GM18867 (cell line): ENCODE results near the gene NRG3.

Experiments used
- ATAC-seq: cut with Tn5 transposase; IDR thresholded peaks from one replicate; pipeline ENCODE4 v1.9.1; 2021; ENCODE audit warnings: mild to moderate bottlenecking, moderate library complexity; ENCODE audit not compliant: unreplicated experiment

NRG3 gene

GRCh38 chr10:81882011-81882410 is 7.0 kb downstream of the NRG3 start:
- no peak for ATAC-seq

GRCh38 chr10:81884856-81885255 is 9.9 kb downstream of the NRG3 start:
- no peak for ATAC-seq

GRCh38 chr10:81885491-81885890 is 10.5 kb downstream of the NRG3 start:
- ATAC-seq, result no peak

- no peak for ATAC-seq
Observed at GRCh38 chr10:81886939-81887338, 11.9 kb downstream of the NRG3 start.

GRCh38 chr10:81889181-81889769 is 14.3 kb downstream of the NRG3 start:
- ATAC-seq, result no peak

GRCh38 chr10:81894616-81895015 is 19.6 kb downstream of the NRG3 start:
- no peak for ATAC-seq

GRCh38 chr10:81898518-81898917 is 23.5 kb downstream of the NRG3 start:
- ATAC-seq, result no peak

GRCh38 chr10:81900989-81901388 is 26.0 kb downstream of the NRG3 start:
- no peak for ATAC-seq

GRCh38 chr10:81903472-81903871 is 28.5 kb downstream of the NRG3 start:
- ATAC-seq, result no peak

GRCh38 chr10:81905161-81905560 is 30.2 kb downstream of the NRG3 start:
- ATAC-seq, result no peak

GRCh38 chr10:81909453-81909852 is 34.5 kb downstream of the NRG3 start:
- ATAC-seq, result no peak

GRCh38 chr10:81911328-81911727 is 36.3 kb downstream of the NRG3 start:
- ATAC-seq, result no peak

GRCh38 chr10:81914736-81915503 is 39.9 kb downstream of the NRG3 start:
- no peak for ATAC-seq

GRCh38 chr10:81915504-81915897 is 40.5 kb downstream of the NRG3 start:
- ATAC-seq, result no peak

GRCh38 chr10:81917666-81918065 is 42.7 kb downstream of the NRG3 start:
- ATAC-seq, result no peak

- no peak for ATAC-seq
Observed at GRCh38 chr10:81918766-81919165, 43.8 kb downstream of the NRG3 start.

- ATAC-seq, result peak; percentile 72
Observed at GRCh38 chr10:81920213-81920829, 45.3 kb downstream of the NRG3 start.

GRCh38 chr10:81928119-81928518 is 53.1 kb downstream of the NRG3 start:
- ATAC-seq, result no peak

- no peak for ATAC-seq
Observed at GRCh38 chr10:81943583-81943982, 68.6 kb downstream of the NRG3 start.

- ATAC-seq, result no peak
Observed at GRCh38 chr10:81944609-81945008, 69.6 kb downstream of the NRG3 start.

- ATAC-seq, result no peak
Observed at GRCh38 chr10:81949283-81949682, 74.3 kb downstream of the NRG3 start.

GRCh38 chr10:81950358-81950757 is 75.4 kb downstream of the NRG3 start:
- no peak for ATAC-seq
